GM20431 (cell line): ENCODE measurements around the gene MED13L.

Experiments used
- in situ Hi-C: fragments of 300-500 bp; cut with MseI, MboI; formaldehyde crosslinking; loops from one replicate; pipeline ENCODE4 v1.15.0; 2020; ENCODE audit warnings: low sequenced_read_pairs; ENCODE audit not compliant: unreplicated experiment

Gene MED13L

GRCh38 chr12:116196226-116196625 is 81.3 kb downstream of the MED13L start:
- in situ Hi-C loops, result no loop called here

GRCh38 chr12:116194935-116195431 is 82.5 kb downstream of the MED13L start:
- in situ Hi-C loops, result no loop called here

GRCh38 chr12:116189692-116190091 is 87.8 kb downstream of the MED13L start:
- in situ Hi-C loops, result no loop called here

- in situ Hi-C loops, result no loop called here
Observed at GRCh38 chr12:116188581-116188980, 88.9 kb downstream of the MED13L start.

- in situ Hi-C loops, result no loop called here
Observed at GRCh38 chr12:116187151-116187511, 90.4 kb downstream of the MED13L start.

- in situ Hi-C loops, result no loop called here
Observed at GRCh38 chr12:116186482-116187150, 90.9 kb downstream of the MED13L start.

GRCh38 chr12:116184763-116185162 is 92.7 kb downstream of the MED13L start:
- in situ Hi-C loops, result no loop called here

GRCh38 chr12:116183741-116184141 is 93.8 kb downstream of the MED13L start:
- in situ Hi-C loops, result no loop called here

GRCh38 chr12:116182359-116183063 is 95.0 kb downstream of the MED13L start:
- in situ Hi-C loops, result no loop called here

- in situ Hi-C loops, result no loop called here
Observed at GRCh38 chr12:116180448-116180847, 97.0 kb downstream of the MED13L start.

- in situ Hi-C loops, result no loop called here
Observed at GRCh38 chr12:116179384-116179783, 98.1 kb downstream of the MED13L start.

- in situ Hi-C loops, result no loop called here
Observed at GRCh38 chr12:116177017-116177416, 100.5 kb downstream of the MED13L start.

- in situ Hi-C loops, result no loop called here
Observed at GRCh38 chr12:116174904-116175303, 102.6 kb downstream of the MED13L start.

GRCh38 chr12:116174006-116174405 is 103.5 kb downstream of the MED13L start:
- in situ Hi-C loops, result no loop called here

- in situ Hi-C loops, result no loop called here
Observed at GRCh38 chr12:116172224-116172849, 105.2 kb downstream of the MED13L start.

- in situ Hi-C loops, result no loop called here
Observed at GRCh38 chr12:116171549-116171948, 105.9 kb downstream of the MED13L start.

GRCh38 chr12:116169071-116169470 is 108.4 kb downstream of the MED13L start:
- in situ Hi-C loops, result no loop called here

- in situ Hi-C loops, result no loop called here
Observed at GRCh38 chr12:116166306-116166705, 111.2 kb downstream of the MED13L start.

- in situ Hi-C loops, result no loop called here
Observed at GRCh38 chr12:116165036-116165425, 112.5 kb downstream of the MED13L start.

GRCh38 chr12:116164250-116165035 is 113.0 kb downstream of the MED13L start:
- in situ Hi-C loops, result no loop called here
